B cell (primary cell): ENCODE measurements around the gene CDC5L.

Experiments
- CTCF ChIP-seq: fragments of 200-600 bp; IDR thresholded peaks from one replicate; pipeline ENCODE4 v1.8.0; 2022; ENCODE audit warnings: antibody characterized with exemption, mild to moderate bottlenecking
- EZH2 ChIP-seq: IDR thresholded peaks from 2 replicates; pipeline ENCODE4 v1.6.1; 2012; ENCODE audit warnings: borderline replicate concordance, low read depth, mild to moderate bottlenecking, moderate library complexity, low read length; ENCODE audit not compliant: insufficient read depth, poor library complexity, severe bottlenecking

GRCh38 chr6:44487586-44487985 lies 100.1 kb downstream of the CDC5L start:
- TF ChIP-seq CTCF (no peak), EZH2 (no peak)
